MCF 10A (cell line): ENCODE measurements around the gene ARHGAP44. TPM values are rescaled to one million over a fixed set of nuclear protein-coding genes. Genes with fewer than 3 reads are reported as not detected.

Experiments used
- BruUV-seq: library from RNA; stranded (reverse); fragments of 400-500 nt; replicated peaks from 2 replicates; lab custom pipeline; 2021; lab: Mats Ljungman, UMichigan
- CTCF ChIA-PET: fragments of 300-600 bp; sonication (Branson Sonifier 250); formaldehyde crosslinking; extraction: SDS; loops from one replicate; lab custom pipeline; 2021; ENCODE audit warnings: antibody characterized with exemption, inconsistent platforms; lab: Yijun Ruan, JAX
- POLR2A ChIA-PET: fragments of 300-600, 350-650 bp; sonication (Branson Sonifier 250); formaldehyde crosslinking; extraction: SDS; loops from one replicate; lab custom pipeline; 2020; ENCODE audit warnings: antibody characterized with exemption, inconsistent platforms; lab: Yijun Ruan, JAX
- DNase-seq: peaks from one replicate; pipeline ENCODE4 v3.0.0-alpha.2; 2018; ENCODE audit not compliant: unreplicated experiment
- H3K27ac Mint-ChIP-seq: one replicate; pipeline ENCODE4 v1.8.0; 2022; ENCODE audit warnings: mild to moderate bottlenecking, low read depth, mixed read lengths; ENCODE audit not compliant: unreplicated experiment
- H3K27me3 Mint-ChIP-seq: one replicate; pipeline ENCODE4 v1.8.0; 2022; ENCODE audit warnings: mixed read lengths; ENCODE audit not compliant: insufficient read depth, unreplicated experiment
- H3K36me3 Mint-ChIP-seq: one replicate; pipeline ENCODE4 v1.8.0; 2022; ENCODE audit warnings: mild to moderate bottlenecking, moderate library complexity, mixed read lengths; ENCODE audit not compliant: insufficient read depth, unreplicated experiment
- H3K4me1 Mint-ChIP-seq: one replicate; pipeline ENCODE4 v1.8.0; 2022; ENCODE audit warnings: mixed read lengths; ENCODE audit not compliant: insufficient read depth, unreplicated experiment
- H3K4me3 Mint-ChIP-seq: one replicate; pipeline ENCODE4 v1.8.0; 2022; ENCODE audit warnings: mild to moderate bottlenecking, moderate library complexity, mixed read lengths; ENCODE audit not compliant: unreplicated experiment
- H3K9me3 Mint-ChIP-seq: one replicate; pipeline ENCODE4 v1.8.0; 2022; ENCODE audit warnings: mixed read lengths; ENCODE audit not compliant: unreplicated experiment
- intact Hi-C: fragments of 100-400 bp; cut with micrococcal nuclease; formaldehyde crosslinking; loops from 2 replicates; pipeline ENCODE4 v1.14.1; 2022
- total RNA-seq: library from RNA; stranded (reverse); gene quantifications from 2 replicates; pipeline ENCODE4 v1.2.3, GENCODE V29; 2022
- TF ChIP-seq, protein P1 (sequence below): fragments of 200-600 bp; IDR thresholded peaks from one replicate; pipeline ENCODE4 v1.8.0; 2022; ENCODE audit warnings: antibody characterized with exemption, mild to moderate bottlenecking; ENCODE audit not compliant: unreplicated experiment

The ARHGAP44 gene
- total RNA-seq, 1 experiment from 2014 or later = 1.3 TPM

GRCh38 chr17:12998461-12998860 lies 209.2 kb downstream of the ARHGAP44 start:
- Mint-ChIP-seq H3K4me1 (no peaks in the 10 kb centered on the region), H3K27ac (no peak overlapping the region), H3K36me3 (peaks cover 65% of the 10 kb centered on the region), H3K27me3 (no peaks in the 10 kb centered on the region), H3K4me3 (no peak overlapping the region), H3K9me3 (no peaks in the 10 kb centered on the region)
- CTCF ChIA-PET = interaction anchor here (0.5 to 1.5 kb wide), 2 partner anchors 70 to 902 kb away, joined by 3 to 5 read pairs; no protein-coding TSS in a partner anchor
- TF ChIP-seq, protein P1, sequence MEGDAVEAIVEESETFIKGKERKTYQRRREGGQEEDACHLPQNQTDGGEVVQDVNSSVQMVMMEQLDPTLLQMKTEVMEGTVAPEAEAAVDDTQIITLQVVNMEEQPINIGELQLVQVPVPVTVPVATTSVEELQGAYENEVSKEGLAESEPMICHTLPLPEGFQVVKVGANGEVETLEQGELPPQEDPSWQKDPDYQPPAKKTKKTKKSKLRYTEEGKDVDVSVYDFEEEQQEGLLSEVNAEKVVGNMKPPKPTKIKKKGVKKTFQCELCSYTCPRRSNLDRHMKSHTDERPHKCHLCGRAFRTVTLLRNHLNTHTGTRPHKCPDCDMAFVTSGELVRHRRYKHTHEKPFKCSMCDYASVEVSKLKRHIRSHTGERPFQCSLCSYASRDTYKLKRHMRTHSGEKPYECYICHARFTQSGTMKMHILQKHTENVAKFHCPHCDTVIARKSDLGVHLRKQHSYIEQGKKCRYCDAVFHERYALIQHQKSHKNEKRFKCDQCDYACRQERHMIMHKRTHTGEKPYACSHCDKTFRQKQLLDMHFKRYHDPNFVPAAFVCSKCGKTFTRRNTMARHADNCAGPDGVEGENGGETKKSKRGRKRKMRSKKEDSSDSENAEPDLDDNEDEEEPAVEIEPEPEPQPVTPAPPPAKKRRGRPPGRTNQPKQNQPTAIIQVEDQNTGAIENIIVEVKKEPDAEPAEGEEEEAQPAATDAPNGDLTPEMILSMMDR = no peak
- intact Hi-C loops = no loop called here
- no TSS peak for BruUV-seq
- no peak for DNase-seq
- POLR2A ChIA-PET = interaction anchor here (0.6 kb wide), 1 partner anchor 17 kb away, joined by 3 read pairs; no protein-coding TSS in a partner anchor

DNA sequence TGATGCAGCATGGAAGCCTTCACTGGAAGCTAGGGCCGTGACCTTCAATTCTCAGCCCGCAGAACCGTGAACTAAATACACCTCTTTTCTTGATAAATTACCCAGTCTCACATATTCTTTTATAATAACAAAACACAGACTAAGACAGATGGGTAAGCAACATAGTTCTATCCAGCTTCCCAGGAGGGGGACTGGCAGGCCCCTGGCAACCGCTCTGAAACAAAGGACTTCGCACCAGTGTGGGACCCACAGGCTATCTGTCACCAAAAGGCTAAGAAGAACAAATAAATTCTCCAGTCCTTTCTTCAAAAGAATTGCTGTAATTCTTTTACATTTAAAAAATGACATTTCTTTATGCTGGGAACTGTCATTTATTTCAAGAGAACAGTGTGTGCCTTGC lies 209.6 kb downstream of the ARHGAP44 start:
- ChIA-PET CTCF (interaction anchor here (1.5 kb wide), 1 partner anchor 71 kb away, joined by 5 read pairs; no protein-coding TSS in a partner anchor), POLR2A (interaction anchor here (0.6 kb wide), 1 partner anchor 17 kb away, joined by 3 read pairs; no protein-coding TSS in a partner anchor)
- no peaks in the 10 kb centered on the region for H3K4me1 Mint-ChIP-seq
- BruUV-seq = no TSS peak
- peaks cover 64% of the 10 kb centered on the region for H3K36me3 Mint-ChIP-seq
- intact Hi-C loops = no loop called here
- no peaks in the 10 kb centered on the region for H3K27me3 Mint-ChIP-seq
- no peaks in the 10 kb centered on the region for H3K9me3 Mint-ChIP-seq
- no peak overlapping the region for H3K27ac Mint-ChIP-seq
- TF ChIP-seq, protein P1 = no peak
- H3K4me3 Mint-ChIP-seq = no peak overlapping the region
- no peak for DNase-seq

DNA sequence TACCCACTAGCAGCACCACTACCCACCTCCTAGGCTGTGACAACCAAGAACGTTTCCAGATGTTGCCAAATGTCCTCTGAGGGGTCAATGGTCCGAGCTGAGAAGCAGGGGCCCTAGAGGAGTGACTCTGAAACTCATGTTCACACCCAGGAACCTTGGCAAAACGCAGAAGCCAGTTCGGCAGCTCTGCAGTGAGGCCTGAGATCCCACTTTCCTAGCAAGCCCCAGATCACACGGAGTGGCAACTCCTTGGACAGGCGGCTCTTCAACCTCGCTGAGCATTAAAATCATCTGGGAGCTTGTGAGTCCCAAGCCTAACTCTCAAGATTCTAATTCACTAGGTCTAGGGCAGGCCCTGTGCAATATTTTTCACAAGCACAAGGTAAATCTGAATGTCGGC lies 211.3 kb downstream of the ARHGAP44 start:
- Mint-ChIP-seq H3K4me3 (no peak overlapping the region), H3K9me3 (no peaks in the 10 kb centered on the region), H3K4me1 (no peaks in the 10 kb centered on the region), H3K27ac (no peak overlapping the region), H3K27me3 (no peaks in the 10 kb centered on the region), H3K36me3 (peaks cover 64% of the 10 kb centered on the region)
- ChIA-PET CTCF (interaction anchor here (0.7 to 5.1 kb wide), 2 partner anchors 78 to 455 kb away, joined by 3 to 37 read pairs; no protein-coding TSS in a partner anchor), POLR2A (interaction anchor here (1.1 kb wide), 1 partner anchor 17 kb away, joined by 3 read pairs; the partner anchor contains the start of gene ELAC2)
- TF ChIP-seq, protein P1 = no peak
- BruUV-seq = no TSS peak
- no peak for DNase-seq
- intact Hi-C loops = loop anchor here (10.0 kb wide), 1 partner anchor 456 kb away; no protein-coding TSS in a partner anchor

GRCh38 chr17:13001991-13002615 lies 212.8 kb downstream of the ARHGAP44 start:
- DNase-seq = no peak
- Mint-ChIP-seq H3K36me3 (peaks cover 64% of the 10 kb centered on the region), H3K4me3 (no peak overlapping the region), H3K27me3 (no peaks in the 10 kb centered on the region), H3K9me3 (no peaks in the 10 kb centered on the region), H3K4me1 (no peaks in the 10 kb centered on the region), H3K27ac (no peak overlapping the region)
- intact Hi-C loops = loop anchor here (2.0 to 10.0 kb wide), 2 partner anchors 457 to 821 kb away; no protein-coding TSS in a partner anchor
- CTCF ChIA-PET = interaction anchor here (0.5 to 5.9 kb wide), 39 partner anchors 9 to 1081 kb away, joined by 3 to 82 read pairs (median 4); partner anchors contain the start of genes ELAC2 and ZNF18
- TF ChIP-seq, protein P1 = no peak
- BruUV-seq = no TSS peak
- POLR2A ChIA-PET = interaction anchor here (2.0 kb wide), 1 partner anchor 16 kb away, joined by 6 read pairs; the partner anchor contains the start of gene ELAC2
